Astrocyte (in vitro differentiated cells and primary cell): ENCODE measurements around the gene KIF1B. TPM values are rescaled to one million over a fixed set of nuclear protein-coding genes. Genes with fewer than 3 reads are reported as not detected.

Experiments
- DNase-seq: peaks from one replicate; pipeline ENCODE4 v3.0.0-alpha.2; 2010; ENCODE audit warnings: low read depth
- FAIRE-seq: peaks from 2 replicates; lab custom pipeline; 2011; peaks lifted over from hg19 to GRCh38; lab: Jason Lieb, UNC
- H2AFZ ChIP-seq: 2 replicates; pipeline ENCODE4 v1.6.0; 2012; ENCODE audit warnings: low read depth, low read length, inconsistent platforms
- H3K27ac ChIP-seq: 2 replicates; pipeline ENCODE4 v1.5.1; 2011; ENCODE audit warnings: low read depth, low read length, inconsistent platforms
- H3K27me3 ChIP-seq: 2 replicates; pipeline ENCODE4 v1.6.0; 2011; ENCODE audit warnings: low read length, inconsistent platforms; ENCODE audit not compliant: insufficient read depth
- H3K36me3 ChIP-seq: 2 replicates; pipeline ENCODE4 v1.5.1; 2011; ENCODE audit warnings: low read length, inconsistent platforms; ENCODE audit not compliant: insufficient read depth
- H3K4me1 ChIP-seq: 2 replicates; pipeline ENCODE4 v1.5.1; 2011; ENCODE audit warnings: low read length, inconsistent platforms; ENCODE audit not compliant: insufficient read depth
- H3K4me2 ChIP-seq: 2 replicates; pipeline ENCODE4 v1.6.0; 2012; ENCODE audit warnings: low read length, inconsistent platforms
- H3K4me3 ChIP-seq: 2 replicates; pipeline ENCODE4 v1.5.1; 2011; ENCODE audit warnings: low read depth, mild to moderate bottlenecking, low read length, inconsistent platforms; ENCODE audit not compliant: insufficient read depth
- H3K79me2 ChIP-seq: 2 replicates; pipeline ENCODE4 v1.6.0; 2012; ENCODE audit warnings: mild to moderate bottlenecking, low read length, inconsistent platforms; ENCODE audit not compliant: insufficient read depth
- H3K9ac ChIP-seq: 2 replicates; pipeline ENCODE4 v1.6.0; 2012; ENCODE audit warnings: mild to moderate bottlenecking, low read length, inconsistent platforms
- H3K9me3 ChIP-seq: 2 replicates; pipeline ENCODE4 v1.5.1; 2012; ENCODE audit warnings: low read depth, mild to moderate bottlenecking, low read length, inconsistent platforms; ENCODE audit not compliant: insufficient read depth
- H4K20me1 ChIP-seq: 2 replicates; pipeline ENCODE4 v1.6.0; 2012; ENCODE audit warnings: low read length, inconsistent platforms; ENCODE audit not compliant: insufficient read depth
- H3K27ac Mint-ChIP-seq: one replicate; pipeline ENCODE4 v1.8.0; 2021; ENCODE audit warnings: mild to moderate bottlenecking, mixed read lengths; ENCODE audit not compliant: unreplicated experiment
- H3K27me3 Mint-ChIP-seq: one replicate; pipeline ENCODE4 v1.8.0; 2021; ENCODE audit warnings: low read depth, mixed read lengths; ENCODE audit not compliant: unreplicated experiment
- H3K36me3 Mint-ChIP-seq: one replicate; pipeline ENCODE4 v1.8.0; 2021; ENCODE audit warnings: low read depth, mixed read lengths; ENCODE audit not compliant: unreplicated experiment
- H3K4me1 Mint-ChIP-seq: one replicate; pipeline ENCODE4 v1.8.0; 2021; ENCODE audit warnings: low read depth, mixed read lengths; ENCODE audit not compliant: unreplicated experiment
- H3K4me3 Mint-ChIP-seq: one replicate; pipeline ENCODE4 v1.8.0; 2021; ENCODE audit warnings: mild to moderate bottlenecking, moderate library complexity, mixed read lengths; ENCODE audit not compliant: unreplicated experiment
- H3K9me3 Mint-ChIP-seq: one replicate; pipeline ENCODE4 v1.8.0; 2021; ENCODE audit warnings: mild to moderate bottlenecking, mixed read lengths; ENCODE audit not compliant: unreplicated experiment
- CTCF ChIP-seq: IDR thresholded peaks from 2 replicates; pipeline ENCODE4 v1.5.1; 2011; ENCODE audit warnings: low read depth, mild to moderate bottlenecking, inconsistent platforms, low read length, moderate library complexity; ENCODE audit not compliant: insufficient read depth
- EZH2 ChIP-seq: IDR thresholded peaks from 2 replicates; pipeline ENCODE4 v1.6.1; 2012; ENCODE audit warnings: mild to moderate bottlenecking, low read length, inconsistent platforms; ENCODE audit not compliant: insufficient read depth
- total RNA-seq: library from RNA; stranded (reverse); gene quantifications from 2 replicates; pipeline ENCODE4 v1.2.1, GENCODE V29; 2021

Gene KIF1B
- total RNA-seq, 1 donor from 2014 or later = 75.9 TPM

- TF ChIP-seq EZH2 = no peak
- TF ChIP-seq CTCF = no peak
- FAIRE-seq = peak; percentile 89
- Mint-ChIP-seq H3K4me3 (no peak overlapping the region), H3K36me3 (peaks cover 5% of the 10 kb centered on the region), H3K27me3 (no peaks in the 10 kb centered on the region), H3K4me1 (peaks cover 10% of the 10 kb centered on the region), H3K9me3 (peaks cover 2% of the 10 kb centered on the region), H3K27ac (peak overlapping the region; percentile 41)
- Histone ChIP-seq H3K27me3 (no peaks in the 10 kb centered on the region), H3K79me2 (no peaks in the 10 kb centered on the region), H3K9ac (peak overlapping the region; percentile 55), H3K4me3 (no peak overlapping the region), H3K4me1 (peaks cover 14% of the 10 kb centered on the region), H4K20me1 (no peaks in the 10 kb centered on the region), H2AFZ (no peak overlapping the region), H3K27ac (peak overlapping the region; percentile 67), H3K36me3 (no peaks in the 10 kb centered on the region), H3K9me3 (no peaks in the 10 kb centered on the region), H3K4me2 (peak overlapping the region; percentile 70)
- peak; percentile 63 for DNase-seq
Measured at GRCh38 chr1:10387677-10388386, 177.5 kb downstream of the KIF1B start.

DNA sequence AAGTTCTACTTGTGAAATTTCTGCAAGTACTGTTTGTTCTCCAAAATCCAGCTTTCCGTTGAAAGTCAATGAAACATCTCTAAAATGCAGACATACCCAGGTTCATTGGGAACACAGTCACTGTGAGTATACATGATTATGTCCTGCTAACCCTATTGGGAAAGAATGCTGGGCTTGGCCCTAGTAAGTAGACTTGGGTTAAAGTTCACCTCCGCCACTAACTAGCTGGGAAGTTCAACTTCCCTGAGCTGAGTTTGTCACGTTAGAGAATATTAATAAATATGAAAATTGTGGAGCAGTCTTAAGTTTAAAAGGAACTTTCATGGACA, 178.0 kb downstream of the KIF1B start:
- DNase-seq (no peak), FAIRE-seq (no peak)
- Mint-ChIP-seq H3K4me1 (peaks cover 10% of the 10 kb centered on the region), H3K27ac (no peak overlapping the region), H3K4me3 (no peak overlapping the region), H3K27me3 (no peaks in the 10 kb centered on the region), H3K36me3 (peaks cover 4% of the 10 kb centered on the region), H3K9me3 (peaks cover 2% of the 10 kb centered on the region)
- peaks cover 14% of the 10 kb centered on the region for H3K4me1 ChIP-seq
- H3K27me3 ChIP-seq = no peaks in the 10 kb centered on the region
- no peaks in the 10 kb centered on the region for H3K79me2 ChIP-seq
- peak overlapping the region; percentile 70 for H3K4me2 ChIP-seq
- no peaks in the 10 kb centered on the region for H3K9me3 ChIP-seq
- H2AFZ ChIP-seq = no peak overlapping the region
- TF ChIP-seq EZH2 (no peak), CTCF (no peak)
- no peak overlapping the region for H3K9ac ChIP-seq
- no peaks in the 10 kb centered on the region for H4K20me1 ChIP-seq
- no peak overlapping the region for H3K4me3 ChIP-seq
- peak overlapping the region; percentile 67 for H3K27ac ChIP-seq
- H3K36me3 ChIP-seq = no peaks in the 10 kb centered on the region

- H3K9ac ChIP-seq = no peak overlapping the region
Measured at GRCh38 chr1:10389271-10389973, 179.1 kb downstream of the KIF1B start.

More at GRCh38 chr1:10389271-10389973, 179.1 kb downstream of the KIF1B start:
- Mint-ChIP-seq H3K27ac (no peak overlapping the region), H3K4me1 (peaks cover 10% of the 10 kb centered on the region), H3K4me3 (no peak overlapping the region), H3K36me3 (peaks cover 2% of the 10 kb centered on the region), H3K27me3 (no peaks in the 10 kb centered on the region), H3K9me3 (peaks cover 2% of the 10 kb centered on the region)
- no peaks in the 10 kb centered on the region for H4K20me1 ChIP-seq
- FAIRE-seq (no peak), DNase-seq (no peak)
- no peaks in the 10 kb centered on the region for H3K27me3 ChIP-seq
- H2AFZ ChIP-seq = no peak overlapping the region
- no peak overlapping the region for H3K27ac ChIP-seq
- no peaks in the 10 kb centered on the region for H3K36me3 ChIP-seq
- no peaks in the 10 kb centered on the region for H3K9me3 ChIP-seq
- H3K79me2 ChIP-seq = no peaks in the 10 kb centered on the region
- H3K4me3 ChIP-seq = no peak overlapping the region
- TF ChIP-seq CTCF (no peak), EZH2 (no peak)
- H3K4me2 ChIP-seq = no peak overlapping the region
- H3K4me1 ChIP-seq = peaks cover 14% of the 10 kb centered on the region
